ENCODE results near the gene SP3.

SP3 gene

GRCh38 chr2:173998386-173998785 is 33.2 kb upstream of the SP3 start:
- in situ Hi-C loops (cut with HindIII; ENCODE audit: low pct_ligation_motif_present, low pct_unique_long_range_greater_than_20kb, low sequenced_read_pairs), result no loop called here
- no peak for DNase-seq

DNA sequence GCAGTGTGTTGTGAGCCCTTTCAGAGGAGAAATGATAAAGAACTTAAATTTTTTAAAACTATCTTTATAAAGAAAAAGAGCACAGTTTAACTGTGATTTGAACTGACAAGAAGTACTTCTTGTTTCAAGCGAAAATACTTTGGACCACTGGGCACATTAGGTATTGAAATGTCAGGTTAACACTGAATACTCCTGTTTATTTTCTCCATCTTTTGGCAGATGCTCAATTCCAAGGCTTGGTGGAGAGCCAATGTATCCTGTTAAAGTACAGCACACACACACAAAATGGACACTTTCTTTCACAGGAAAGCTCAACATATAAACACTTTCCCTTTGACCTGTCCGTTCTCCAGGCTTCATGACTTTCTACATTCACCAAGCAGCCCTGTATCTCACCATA is 32.6 kb upstream of the SP3 start:
- DNase-seq, result no peak
- in situ Hi-C loops (cut with HindIII; ENCODE audit: low pct_ligation_motif_present, low pct_unique_long_range_greater_than_20kb, low sequenced_read_pairs), result no loop called here

DNA sequence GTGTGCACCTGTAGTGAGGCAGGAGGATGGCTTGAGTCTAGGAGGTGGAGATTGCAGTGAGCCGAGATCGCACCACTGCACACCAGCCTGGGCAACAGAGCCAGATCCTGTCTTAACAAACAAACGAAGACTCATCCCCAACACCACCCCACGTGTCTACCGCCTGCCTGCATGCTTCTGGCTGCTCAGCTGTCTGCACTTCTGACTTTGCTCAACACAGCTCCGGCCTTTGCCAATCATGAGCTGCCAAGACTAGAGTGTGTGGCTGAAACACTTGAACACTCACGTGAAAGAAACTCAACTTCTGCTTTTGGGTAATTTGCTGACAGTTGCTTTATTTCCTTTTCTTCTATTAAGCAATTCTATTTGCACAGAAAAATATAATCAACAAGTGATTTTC is 32.1 kb upstream of the SP3 start:
- in situ Hi-C loops (cut with HindIII; ENCODE audit: low pct_ligation_motif_present, low pct_unique_long_range_greater_than_20kb, low sequenced_read_pairs), result no loop called here
- DNase-seq, result no peak

GRCh38 chr2:173996766-173997165 is 31.6 kb upstream of the SP3 start:
- in situ Hi-C loops (cut with HindIII; ENCODE audit: low pct_ligation_motif_present, low pct_unique_long_range_greater_than_20kb, low sequenced_read_pairs), result no loop called here
- DNase-seq, result no peak

- DNase-seq, result no peak
- in situ Hi-C loops (cut with HindIII; ENCODE audit: low pct_ligation_motif_present, low pct_unique_long_range_greater_than_20kb, low sequenced_read_pairs), result no loop called here
These were observed 28.3 kb upstream of the SP3 start for GRCh38 chr2:173993459-173993858.

DNA sequence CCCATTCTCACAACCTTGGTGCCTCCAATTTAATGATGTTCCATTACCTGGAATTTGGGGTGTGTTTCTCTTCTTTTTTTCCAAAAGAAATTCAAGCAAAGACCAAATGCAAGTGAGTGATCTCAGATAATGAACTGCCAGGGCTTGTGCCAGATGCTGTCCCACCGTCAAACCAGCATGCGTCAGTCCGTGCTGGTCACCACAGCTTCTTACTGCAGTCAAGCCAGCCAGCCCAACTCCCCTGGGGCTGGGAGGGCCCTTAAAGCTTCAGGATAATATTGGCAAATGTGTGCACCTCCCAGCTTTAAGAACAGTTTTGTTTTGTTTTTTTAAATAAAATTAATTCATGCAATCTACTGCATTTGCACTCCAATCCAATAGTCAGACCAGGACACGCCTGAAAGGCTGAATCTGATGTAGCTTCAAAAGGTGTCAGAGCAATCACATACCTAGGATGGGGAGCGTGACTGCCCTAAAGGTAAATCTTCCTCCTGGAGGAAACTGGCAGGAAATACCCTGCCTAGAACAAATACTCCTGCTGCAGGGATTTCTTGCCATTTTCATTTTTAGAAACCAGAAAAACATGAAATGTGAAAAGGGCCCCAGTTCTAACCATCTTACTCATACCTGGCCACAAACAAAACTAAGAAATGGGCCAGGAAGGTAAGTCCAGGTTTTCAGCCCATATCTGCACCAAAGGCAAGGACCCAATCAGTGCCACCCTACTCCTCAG is 26.8 kb upstream of the SP3 start:
- no peak for DNase-seq
- in situ Hi-C loops (cut with HindIII; ENCODE audit: low pct_ligation_motif_present, low pct_unique_long_range_greater_than_20kb, low sequenced_read_pairs), result no loop called here

DNA sequence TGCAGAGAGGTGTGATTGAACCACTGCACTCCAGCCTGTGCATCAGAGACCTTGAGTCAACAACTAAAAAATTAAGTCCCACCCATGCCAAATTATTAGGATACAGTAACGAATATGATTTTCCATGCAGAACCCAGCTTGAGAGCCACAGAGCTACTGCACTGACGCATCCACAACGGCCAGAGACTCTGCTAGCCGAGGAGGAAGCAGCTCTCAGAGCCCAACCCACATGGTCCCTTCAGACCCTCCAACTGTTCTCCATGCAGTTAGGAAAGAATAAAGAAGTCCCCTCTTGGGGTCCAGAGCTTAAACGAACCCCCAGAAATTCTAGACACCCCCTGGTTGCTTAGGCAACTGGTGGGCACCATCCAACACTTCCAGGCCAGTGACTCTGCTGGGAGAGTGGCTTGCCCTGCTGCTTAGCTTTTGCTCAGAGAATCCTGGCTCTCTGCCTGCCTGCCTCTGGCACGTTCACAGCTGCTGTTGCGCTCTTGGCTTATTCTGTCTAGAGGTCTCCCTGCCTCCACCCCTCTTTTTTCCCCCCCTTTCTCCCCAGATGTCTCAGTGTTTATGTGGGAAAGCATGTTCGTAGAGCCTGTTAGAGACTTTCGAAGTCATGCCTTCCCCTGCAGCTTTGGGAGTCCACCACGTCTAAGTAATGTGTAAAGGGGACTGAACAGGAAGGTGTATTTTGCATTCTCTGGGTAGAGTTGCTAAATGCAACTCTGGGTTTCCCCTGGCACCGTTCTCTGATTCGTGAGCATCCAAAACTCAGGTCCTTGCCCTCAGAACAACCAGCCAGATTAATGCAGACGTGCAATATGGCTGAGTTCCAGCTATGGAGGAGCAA is 26.0 kb upstream of the SP3 start:
- DNase-seq, result no peak
- in situ Hi-C loops (cut with HindIII; ENCODE audit: low pct_ligation_motif_present, low pct_unique_long_range_greater_than_20kb, low sequenced_read_pairs), result no loop called here

- in situ Hi-C loops (cut with HindIII; ENCODE audit: low pct_ligation_motif_present, low pct_unique_long_range_greater_than_20kb, low sequenced_read_pairs), result no loop called here
These were observed 25.1 kb upstream of the SP3 start for GRCh38 chr2:173990245-173990644.

DNA sequence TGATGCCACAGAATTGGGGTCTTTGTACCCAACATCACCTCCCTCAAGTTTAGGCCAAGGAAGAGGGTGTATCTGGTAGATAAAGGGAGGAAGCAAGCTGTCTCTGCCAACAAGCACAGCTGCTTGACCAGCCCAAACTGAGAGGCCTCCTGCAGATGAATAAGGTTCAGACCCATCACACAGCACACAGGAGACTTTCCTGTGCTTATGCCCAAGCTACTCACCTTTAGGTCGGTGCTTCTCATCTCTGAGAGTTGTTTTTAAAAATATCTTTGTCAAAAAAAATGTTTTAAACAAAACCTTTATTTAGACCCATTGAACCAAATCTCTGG is 24.7 kb upstream of the SP3 start:
- in situ Hi-C loops (cut with HindIII; ENCODE audit: low pct_ligation_motif_present, low pct_unique_long_range_greater_than_20kb, low sequenced_read_pairs), result no loop called here
- DNase-seq, result no peak

More at GRCh38 chr2:173990245-173990644, 25.1 kb upstream of the SP3 start:
- no peak for DNase-seq

DNA sequence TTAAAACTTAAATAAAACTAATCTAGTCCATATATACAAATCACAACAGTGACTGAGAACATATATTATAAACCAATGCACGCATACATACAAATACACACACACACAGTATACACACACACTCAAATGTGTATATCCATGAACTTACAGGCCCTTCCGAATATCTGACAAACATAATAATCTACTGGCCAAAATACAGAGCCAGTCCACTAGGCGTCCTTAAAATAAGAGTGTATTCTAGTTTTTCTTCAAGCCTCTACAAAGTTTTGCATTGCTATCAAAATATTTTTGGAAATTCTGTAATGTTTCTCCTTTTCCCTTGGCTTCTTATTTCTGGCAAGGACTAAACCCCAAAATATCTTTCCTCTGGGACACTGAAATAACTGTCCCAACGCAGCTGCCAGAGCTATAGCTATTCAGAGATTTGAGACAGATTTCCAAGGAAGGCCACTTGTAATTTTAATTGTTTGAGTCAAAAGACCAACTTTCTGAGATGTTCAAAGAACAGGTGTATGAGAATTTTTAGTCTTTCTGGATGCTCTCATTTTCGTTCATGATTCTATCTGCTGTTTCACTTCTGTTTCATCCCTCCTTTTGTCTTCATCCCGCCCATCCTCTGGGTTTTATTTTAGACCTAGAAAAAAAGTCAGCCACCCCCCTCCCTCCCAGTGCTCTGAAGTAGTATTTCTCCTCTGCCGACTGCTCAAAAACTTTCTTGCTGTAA is 24.1 kb upstream of the SP3 start:
- in situ Hi-C loops (cut with HindIII; ENCODE audit: low pct_ligation_motif_present, low pct_unique_long_range_greater_than_20kb, low sequenced_read_pairs), result no loop called here
- DNase-seq, result no peak

GRCh38 chr2:173986805-173987204 is 21.6 kb upstream of the SP3 start:
- DNase-seq, result no peak
- in situ Hi-C loops (cut with HindIII; ENCODE audit: low pct_ligation_motif_present, low pct_unique_long_range_greater_than_20kb, low sequenced_read_pairs), result no loop called here

GRCh38 chr2:173985605-173985992 is 20.4 kb upstream of the SP3 start:
- in situ Hi-C loops (cut with HindIII; ENCODE audit: low pct_ligation_motif_present, low pct_unique_long_range_greater_than_20kb, low sequenced_read_pairs), result no loop called here
- DNase-seq, result no peak

DNA sequence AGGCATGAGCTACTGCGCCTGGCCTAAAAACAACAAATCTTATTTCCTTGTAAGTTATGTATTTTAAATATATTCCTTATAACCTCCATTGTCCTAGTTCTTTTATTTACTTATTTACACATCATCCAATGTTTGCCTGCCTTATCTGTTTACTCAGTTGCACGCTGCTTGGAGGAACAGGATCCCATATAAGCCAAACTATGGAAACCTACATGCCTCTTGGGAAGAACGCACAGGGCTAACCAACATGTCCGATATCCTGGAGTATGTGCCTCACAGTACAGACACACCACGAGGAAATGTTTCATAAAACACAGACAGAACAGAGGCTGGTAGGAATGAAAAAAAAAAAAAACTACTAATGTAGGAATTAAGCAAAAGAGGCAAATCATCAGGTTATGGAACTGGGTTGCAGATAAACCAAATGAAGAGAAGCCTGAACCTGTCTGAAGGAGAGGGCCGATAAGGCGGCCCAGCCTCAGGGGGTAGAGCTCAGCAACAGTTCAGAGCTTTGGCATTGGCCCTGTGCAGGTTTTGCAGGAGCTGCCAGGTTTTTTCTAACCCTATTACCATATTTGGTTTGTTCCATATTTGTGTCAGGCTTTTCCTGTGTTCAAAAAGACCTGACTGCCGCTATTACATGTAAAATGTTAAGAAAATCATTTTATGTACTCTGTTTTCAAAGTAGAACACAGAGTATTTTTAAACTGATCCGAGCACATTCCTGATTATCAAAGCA is 19.9 kb upstream of the SP3 start:
- in situ Hi-C loops (cut with HindIII; ENCODE audit: low pct_ligation_motif_present, low pct_unique_long_range_greater_than_20kb, low sequenced_read_pairs), result no loop called here
- DNase-seq, result no peak

DNA sequence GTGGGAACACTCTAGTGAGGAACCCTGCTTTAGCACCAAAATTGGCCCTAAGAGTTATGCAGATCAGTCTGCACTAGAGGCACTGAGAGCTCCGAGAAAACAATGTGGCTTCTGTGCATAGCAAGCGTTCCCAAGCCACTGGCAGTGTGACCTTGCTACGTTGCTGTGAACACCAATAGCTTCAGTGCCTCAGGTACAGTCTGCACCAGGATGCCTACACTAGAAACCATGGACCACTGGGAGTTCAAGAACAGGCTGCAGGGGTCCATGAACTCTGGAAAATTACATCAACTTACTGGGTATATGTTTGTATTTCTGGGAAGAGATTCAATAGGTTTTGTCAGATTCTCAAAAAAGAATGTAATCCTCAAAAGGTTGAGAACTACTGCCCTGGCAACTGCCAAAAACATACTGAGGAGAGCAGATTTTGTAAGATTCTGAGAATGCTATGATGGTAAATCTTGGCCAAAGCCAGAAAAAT is 18.3 kb upstream of the SP3 start:
- in situ Hi-C loops (cut with HindIII; ENCODE audit: low pct_ligation_motif_present, low pct_unique_long_range_greater_than_20kb, low sequenced_read_pairs), result no loop called here
- no peak for DNase-seq

DNA sequence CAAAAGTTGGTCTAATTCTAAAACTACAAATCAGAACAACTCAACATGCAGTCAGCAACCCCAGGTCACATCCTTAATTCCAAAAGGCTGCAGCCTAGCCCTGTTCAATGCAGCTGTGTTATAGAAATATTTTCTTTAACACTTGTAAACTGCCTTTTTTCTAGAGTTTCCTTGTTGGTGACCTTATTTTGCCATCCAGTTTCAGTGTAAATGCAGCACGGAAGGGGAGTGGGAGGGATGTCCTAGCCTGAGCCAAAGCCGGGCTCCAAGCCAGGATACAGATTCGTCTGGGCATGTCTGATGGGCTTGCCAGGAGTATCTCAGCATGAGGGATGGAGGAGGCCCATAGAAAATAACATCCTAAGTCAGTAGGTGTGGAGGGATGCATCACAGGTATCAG is 17.7 kb upstream of the SP3 start:
- DNase-seq, result no peak
- in situ Hi-C loops (cut with HindIII; ENCODE audit: low pct_ligation_motif_present, low pct_unique_long_range_greater_than_20kb, low sequenced_read_pairs), result no loop called here

- no peak for DNase-seq
- in situ Hi-C loops (cut with HindIII; ENCODE audit: low pct_ligation_motif_present, low pct_unique_long_range_greater_than_20kb, low sequenced_read_pairs), result no loop called here
These were observed 17.1 kb upstream of the SP3 start for GRCh38 chr2:173982182-173982714.

GRCh38 chr2:173981520-173981919 is 16.3 kb upstream of the SP3 start:
- in situ Hi-C loops (cut with HindIII; ENCODE audit: low pct_ligation_motif_present, low pct_unique_long_range_greater_than_20kb, low sequenced_read_pairs), result no loop called here
- no peak for DNase-seq

- in situ Hi-C loops (cut with HindIII; ENCODE audit: low pct_ligation_motif_present, low pct_unique_long_range_greater_than_20kb, low sequenced_read_pairs), result no loop called here
- no peak for DNase-seq
These were observed 14.7 kb upstream of the SP3 start for GRCh38 chr2:173979751-173980351.
